Muscle layer of colon (tissue), 2 donors: ENCODE data around the gene MAPK4.

Experiments
- H3K27ac ChIP-seq: one replicate; pipeline ENCODE4 v1.7.0; 2013; ENCODE audit warnings: low read depth, mild to moderate bottlenecking, low read length, moderate library complexity
- H3K27me3 ChIP-seq, 2 donors: one replicate each; pipeline ENCODE4 v1.7.0; 2013; ENCODE audit warnings: low read length in 2 of 2, mild to moderate bottlenecking in 2 of 2; ENCODE audit not compliant: insufficient read depth in 2 of 2, control insufficient read depth in 1 of 2
- H3K36me3 ChIP-seq: one replicate; pipeline ENCODE4 v1.7.0; 2013; ENCODE audit warnings: mild to moderate bottlenecking, low read length; ENCODE audit not compliant: insufficient read depth
- H3K4me1 ChIP-seq: one replicate; pipeline ENCODE4 v1.7.0; 2013; ENCODE audit warnings: mild to moderate bottlenecking, low read length; ENCODE audit not compliant: insufficient read depth
- H3K4me3 ChIP-seq, 2 donors: one replicate each; pipeline ENCODE4 v1.7.0; 2013; ENCODE audit warnings: low read length in 2 of 2, low read depth in 1 of 2, mild to moderate bottlenecking in 1 of 2, moderate library complexity in 1 of 2
- H3K9ac ChIP-seq: one replicate; pipeline ENCODE4 v1.7.0; 2013; ENCODE audit warnings: low read length
- H3K9me3 ChIP-seq: one replicate; pipeline ENCODE4 v1.7.0; 2013; ENCODE audit warnings: mild to moderate bottlenecking, low read length
- donor health status: abdominal sarcoma.
- donor health status: Adenocarcinoma of cecum.

The MAPK4 gene

GRCh38 chr18:50610349-50610748 lies 50.5 kb downstream of the MAPK4 start:
- no peak overlapping the region for H3K4me3 ChIP-seq
- H3K9ac ChIP-seq, result no peak overlapping the region
- no peaks in the 10 kb centered on the region for H3K27me3 ChIP-seq
- H3K27ac ChIP-seq, result no peak overlapping the region
- no peaks in the 10 kb centered on the region for H3K36me3 ChIP-seq
- H3K9me3 ChIP-seq, result no peaks in the 10 kb centered on the region
- no peaks in the 10 kb centered on the region for H3K4me1 ChIP-seq

- Histone ChIP-seq H3K9ac (no peak overlapping the region), H3K36me3 (no peaks in the 10 kb centered on the region), H3K4me1 (no peaks in the 10 kb centered on the region), H3K27me3 (no peaks in the 10 kb centered on the region), H3K27ac (no peak overlapping the region), H3K4me3 (no peak overlapping the region), H3K9me3 (no peaks in the 10 kb centered on the region)
Measured at GRCh38 chr18:50611529-50611941, 51.6 kb downstream of the MAPK4 start.

GRCh38 chr18:50614838-50615237 lies 55.0 kb downstream of the MAPK4 start:
- Histone ChIP-seq H3K4me1 (peaks cover 4% of the 10 kb centered on the region), H3K36me3 (no peaks in the 10 kb centered on the region), H3K9me3 (no peaks in the 10 kb centered on the region), H3K9ac (no peak overlapping the region), H3K4me3 (no peak overlapping the region), H3K27me3 (no peaks in the 10 kb centered on the region), H3K27ac (no peak overlapping the region)

GRCh38 chr18:50616484-50617048 lies 56.7 kb downstream of the MAPK4 start:
- Histone ChIP-seq H3K4me1 (peaks cover 20% of the 10 kb centered on the region), H3K4me3 (no peak overlapping the region), H3K9ac (no peak overlapping the region), H3K27me3 (no peaks in the 10 kb centered on the region), H3K9me3 (no peaks in the 10 kb centered on the region), H3K36me3 (no peaks in the 10 kb centered on the region), H3K27ac (no peak overlapping the region)

GRCh38 chr18:50619861-50620275 lies 60.0 kb downstream of the MAPK4 start:
- Histone ChIP-seq H3K27me3 (no peaks in the 10 kb centered on the region), H3K27ac (peak overlapping the region; percentile 56), H3K9me3 (no peaks in the 10 kb centered on the region), H3K4me3 (no peak overlapping the region), H3K36me3 (no peaks in the 10 kb centered on the region), H3K4me1 (peaks cover 34% of the 10 kb centered on the region), H3K9ac (no peak overlapping the region)

GRCh38 chr18:50620319-50620718 lies 60.4 kb downstream of the MAPK4 start:
- Histone ChIP-seq H3K36me3 (no peaks in the 10 kb centered on the region), H3K4me1 (peaks cover 34% of the 10 kb centered on the region), H3K27me3 (no peaks in the 10 kb centered on the region), H3K9me3 (no peaks in the 10 kb centered on the region), H3K27ac (peak overlapping the region; percentile 56), H3K4me3 (no peak overlapping the region), H3K9ac (no peak overlapping the region)

- no peaks in the 10 kb centered on the region for H3K27me3 ChIP-seq
- H3K4me1 ChIP-seq, result peaks cover 34% of the 10 kb centered on the region
- H3K9ac ChIP-seq, result no peak overlapping the region
- H3K36me3 ChIP-seq, result no peaks in the 10 kb centered on the region
- peak overlapping the region; percentile 27 for H3K27ac ChIP-seq
- H3K4me3 ChIP-seq, result no peak overlapping the region
- H3K9me3 ChIP-seq, result no peaks in the 10 kb centered on the region
Measured at GRCh38 chr18:50621366-50621765, 61.5 kb downstream of the MAPK4 start.

GRCh38 chr18:50622320-50622719 lies 62.4 kb downstream of the MAPK4 start:
- H3K27me3 ChIP-seq, result no peaks in the 10 kb centered on the region
- no peaks in the 10 kb centered on the region for H3K36me3 ChIP-seq
- peaks cover 34% of the 10 kb centered on the region for H3K4me1 ChIP-seq
- H3K4me3 ChIP-seq, result no peak overlapping the region
- H3K27ac ChIP-seq, result peak overlapping the region; percentile 27
- no peak overlapping the region for H3K9ac ChIP-seq
- no peaks in the 10 kb centered on the region for H3K9me3 ChIP-seq

GRCh38 chr18:50622865-50623393 lies 63.0 kb downstream of the MAPK4 start:
- H3K27ac ChIP-seq, result peak overlapping the region; percentile 39
- H3K27me3 ChIP-seq, result no peaks in the 10 kb centered on the region
- no peaks in the 10 kb centered on the region for H3K9me3 ChIP-seq
- H3K4me1 ChIP-seq, result peaks cover 34% of the 10 kb centered on the region
- H3K4me3 ChIP-seq, result no peak overlapping the region
- no peaks in the 10 kb centered on the region for H3K36me3 ChIP-seq
- no peak overlapping the region for H3K9ac ChIP-seq

- H3K36me3 ChIP-seq, result no peaks in the 10 kb centered on the region
- H3K4me1 ChIP-seq, result peaks cover 41% of the 10 kb centered on the region
- H3K27ac ChIP-seq, result no peak overlapping the region
- no peaks in the 10 kb centered on the region for H3K27me3 ChIP-seq
- no peaks in the 10 kb centered on the region for H3K9me3 ChIP-seq
- no peak overlapping the region for H3K4me3 ChIP-seq
- H3K9ac ChIP-seq, result no peak overlapping the region
Measured at GRCh38 chr18:50623694-50624352, 63.9 kb downstream of the MAPK4 start.

GRCh38 chr18:50624981-50625380 lies 65.1 kb downstream of the MAPK4 start:
- Histone ChIP-seq H3K9me3 (no peaks in the 10 kb centered on the region), H3K36me3 (no peaks in the 10 kb centered on the region), H3K27me3 (no peaks in the 10 kb centered on the region), H3K4me3 (no peak overlapping the region), H3K9ac (no peak overlapping the region), H3K27ac (no peak overlapping the region), H3K4me1 (peaks cover 44% of the 10 kb centered on the region)

GRCh38 chr18:50626317-50626716 lies 66.4 kb downstream of the MAPK4 start:
- Histone ChIP-seq H3K27me3 (no peaks in the 10 kb centered on the region), H3K36me3 (no peaks in the 10 kb centered on the region), H3K9me3 (no peaks in the 10 kb centered on the region), H3K4me1 (peaks cover 32% of the 10 kb centered on the region), H3K9ac (no peak overlapping the region), H3K27ac (no peak overlapping the region), H3K4me3 (no peak overlapping the region)
